ENCODE results near the gene DIP2B. TPM values are rescaled to one million over a fixed set of nuclear protein-coding genes. Genes with fewer than 3 reads are reported as not detected.
"Not testable (repeated sequence)": the region's sequence is repeated elsewhere in the genome, so short reads cannot be mapped to it uniquely, and the experiment has no call there.

DIP2B gene
- total RNA-seq, 1 donor from 2014 or later: 21.3 TPM

DNA sequence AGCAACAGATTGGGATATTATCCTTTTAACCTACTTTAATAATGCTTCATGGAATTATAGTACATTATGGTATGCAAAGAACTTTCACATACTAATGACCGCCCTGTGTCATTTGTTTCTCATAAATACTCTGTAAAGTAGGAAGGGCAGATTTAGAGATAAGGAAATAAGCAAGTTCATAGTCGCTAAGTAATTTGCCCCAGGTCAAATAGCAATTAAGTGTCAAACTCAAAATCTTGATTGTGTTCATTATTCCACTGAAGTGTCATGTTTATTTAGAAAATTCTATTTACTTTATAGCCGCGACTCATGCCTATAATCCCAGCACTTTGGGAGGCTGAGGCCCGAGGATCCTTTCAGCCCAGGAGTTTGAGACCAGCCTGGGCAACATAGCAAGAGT is 160.4 kb downstream of the DIP2B start:
- DNase-seq (ENCODE audit: low spot score): no peak

DNA sequence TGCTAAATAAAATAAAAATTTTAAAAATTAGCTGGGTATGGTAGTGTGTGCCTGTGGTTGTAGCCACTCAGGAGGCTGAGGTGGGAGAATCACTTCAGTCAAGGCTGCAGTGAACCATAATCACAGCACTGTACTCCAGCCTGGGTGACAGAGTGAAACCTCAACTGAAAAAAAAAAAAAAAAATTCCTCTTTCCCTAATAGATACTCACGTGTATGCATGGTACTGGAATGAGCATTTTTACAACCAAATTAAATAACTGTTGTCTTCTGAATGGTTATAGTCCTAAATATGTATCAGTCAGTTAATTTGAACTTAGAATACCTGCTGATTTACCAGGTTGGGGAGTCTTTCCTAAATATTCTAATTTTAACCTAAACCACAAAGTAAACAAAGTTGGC is 160.8 kb downstream of the DIP2B start:
- no peak for DNase-seq (ENCODE audit: low spot score)

DNA sequence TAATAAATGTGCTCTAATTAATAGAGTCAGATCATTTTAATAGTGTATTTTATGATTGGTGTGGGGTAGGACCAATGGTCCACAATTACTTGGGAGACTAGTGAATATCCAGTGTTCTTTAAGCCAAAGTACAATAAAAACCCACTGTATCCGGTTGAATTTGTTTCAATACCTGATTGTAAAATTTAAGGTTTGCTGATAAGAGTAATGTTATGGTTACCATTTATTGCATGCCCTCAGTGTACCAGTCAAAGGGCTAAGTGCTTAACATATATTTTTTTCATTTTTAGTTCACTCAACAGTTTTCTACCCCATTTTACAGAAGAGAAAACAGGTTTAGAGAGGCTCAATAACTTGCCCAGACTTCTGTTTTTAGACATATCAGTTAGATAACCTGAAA is 161.2 kb downstream of the DIP2B start:
- no peak for DNase-seq (ENCODE audit: low spot score)

GRCh38 chr12:50672158-50672557 is 167.4 kb downstream of the DIP2B start:
- no peak for DNase-seq (ENCODE audit: low spot score)

- DNase-seq (ENCODE audit: low spot score): no peak
Measured at GRCh38 chr12:50676756-50677155, 172.0 kb downstream of the DIP2B start.

- no peak for DNase-seq (ENCODE audit: low spot score)
Measured at GRCh38 chr12:50677858-50678257, 173.1 kb downstream of the DIP2B start.

DNA sequence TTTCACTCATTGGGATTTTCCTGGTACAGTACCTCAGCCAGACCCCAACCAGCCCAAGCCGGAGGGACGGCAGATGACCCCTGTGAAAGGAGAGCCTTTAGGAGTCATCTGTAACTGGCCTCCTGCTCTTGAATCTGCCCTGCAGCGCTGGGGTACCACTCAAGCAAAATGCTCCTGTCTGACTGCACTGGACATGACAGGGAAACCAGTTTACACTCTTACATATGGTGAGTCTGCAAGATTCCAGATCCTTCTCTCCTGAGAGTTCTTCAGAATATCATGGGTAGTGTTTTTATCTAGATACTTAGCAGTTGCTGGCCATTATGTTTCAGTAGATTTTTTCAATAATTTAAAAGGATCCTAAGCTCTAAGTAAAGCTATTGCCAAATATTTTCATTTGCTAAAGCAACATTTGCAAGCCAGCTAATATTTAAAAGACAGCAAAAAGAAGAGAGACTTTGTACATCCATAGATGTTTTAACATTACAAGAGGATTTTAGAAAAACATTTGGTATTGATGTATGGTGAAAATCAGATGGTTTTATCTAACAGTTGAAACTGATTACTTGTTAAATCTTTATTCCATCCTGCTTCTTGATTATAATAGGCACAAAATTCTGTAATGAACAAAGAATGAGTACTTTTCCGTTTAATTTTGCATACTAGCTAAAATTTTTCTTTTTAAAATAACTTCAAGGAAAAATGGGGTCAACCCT is 174.0 kb downstream of the DIP2B start:
- no peak for DNase-seq (ENCODE audit: low spot score)

DNA sequence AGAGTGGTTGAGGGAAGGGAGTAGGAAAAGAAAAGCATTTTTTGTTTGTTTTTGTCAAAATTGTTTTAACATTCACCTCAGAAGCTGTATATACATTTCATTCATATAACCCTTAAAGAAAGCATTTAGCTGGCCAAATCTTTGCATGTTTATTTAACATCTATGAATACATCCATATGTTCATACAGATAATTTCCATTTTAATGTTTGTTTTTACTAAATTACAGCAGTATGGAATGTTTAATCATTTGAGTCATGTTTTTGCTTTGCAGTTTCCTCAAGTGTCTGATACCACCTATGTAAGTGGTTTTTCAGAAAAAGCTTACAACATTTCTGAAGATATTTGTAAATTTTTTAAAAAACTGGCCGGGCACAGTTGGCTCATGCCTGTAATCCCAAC is 174.8 kb downstream of the DIP2B start:
- DNase-seq (ENCODE audit: low spot score): no peak

- DNase-seq (ENCODE audit: low spot score): not testable (repeated sequence)
Measured at GRCh38 chr12:50681064-50681463, 176.3 kb downstream of the DIP2B start.

GRCh38 chr12:50685641-50686040 is 180.9 kb downstream of the DIP2B start:
- no peak for DNase-seq (ENCODE audit: low spot score)

DNA sequence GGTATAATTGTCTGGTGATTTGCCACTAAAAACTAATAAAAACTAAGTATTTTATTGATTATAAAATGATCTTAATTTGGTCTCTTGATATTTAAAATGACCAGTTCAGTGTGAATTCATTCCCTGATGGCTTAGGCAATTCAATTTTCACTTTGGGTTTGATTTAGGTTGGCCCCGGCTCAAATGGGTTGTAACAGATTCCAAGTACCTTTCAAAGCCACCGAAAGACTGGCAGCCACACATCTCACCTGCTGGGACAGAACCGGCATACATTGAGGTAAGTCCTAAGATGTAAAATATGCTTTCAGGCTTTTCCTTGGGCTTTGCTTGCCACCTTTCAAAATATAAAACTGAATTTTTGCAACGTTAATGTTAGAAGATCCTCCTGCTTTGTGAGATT is 181.6 kb downstream of the DIP2B start:
- no peak for DNase-seq (ENCODE audit: low spot score)

DNA sequence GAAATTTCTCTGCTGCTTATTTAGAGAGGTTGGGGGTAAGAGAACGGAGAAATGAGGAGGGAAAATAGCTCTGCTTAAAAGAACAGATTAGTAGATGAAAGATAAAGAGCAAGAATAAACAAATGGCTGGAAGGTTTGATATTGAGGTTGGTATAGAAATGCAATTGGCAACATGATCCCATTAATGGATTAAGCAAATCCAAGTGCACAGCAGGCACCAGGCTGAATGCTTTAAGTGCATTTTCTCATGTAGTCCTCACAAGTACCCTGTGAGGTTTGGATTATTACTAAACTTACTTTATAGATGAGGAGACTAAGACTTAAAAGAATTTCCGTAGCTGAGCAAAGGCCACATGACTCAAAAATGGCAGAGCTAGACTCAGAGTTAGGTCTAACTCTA is 182.2 kb downstream of the DIP2B start:
- DNase-seq (ENCODE audit: low spot score): no peak

GRCh38 chr12:50689437-50689836 is 184.7 kb downstream of the DIP2B start:
- no peak for DNase-seq (ENCODE audit: low spot score)

GRCh38 chr12:50690925-50691324 is 186.1 kb downstream of the DIP2B start:
- DNase-seq (ENCODE audit: low spot score): no peak

DNA sequence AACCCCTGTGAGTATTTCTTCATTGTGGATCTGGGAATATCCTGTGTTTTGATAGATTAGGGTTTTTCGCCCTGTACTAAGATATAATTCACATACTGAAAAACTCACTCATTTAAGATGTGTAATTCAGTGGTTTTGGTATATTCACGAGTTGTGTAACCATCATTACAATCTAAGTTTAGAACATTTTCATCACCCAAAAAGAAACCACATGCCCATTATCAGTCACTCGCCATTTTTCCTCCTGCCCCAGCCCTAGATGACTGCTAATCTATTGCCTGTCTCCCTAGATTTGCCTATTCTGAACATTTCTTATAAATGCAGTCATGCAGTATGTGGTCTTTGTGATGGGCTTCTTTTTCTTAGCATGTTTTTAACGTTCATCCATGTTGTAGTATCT is 191.2 kb downstream of the DIP2B start:
- DNase-seq (ENCODE audit: low spot score): no peak

- no peak for DNase-seq (ENCODE audit: low spot score)
Measured at GRCh38 chr12:50696931-50697330, 192.1 kb downstream of the DIP2B start.

DNA sequence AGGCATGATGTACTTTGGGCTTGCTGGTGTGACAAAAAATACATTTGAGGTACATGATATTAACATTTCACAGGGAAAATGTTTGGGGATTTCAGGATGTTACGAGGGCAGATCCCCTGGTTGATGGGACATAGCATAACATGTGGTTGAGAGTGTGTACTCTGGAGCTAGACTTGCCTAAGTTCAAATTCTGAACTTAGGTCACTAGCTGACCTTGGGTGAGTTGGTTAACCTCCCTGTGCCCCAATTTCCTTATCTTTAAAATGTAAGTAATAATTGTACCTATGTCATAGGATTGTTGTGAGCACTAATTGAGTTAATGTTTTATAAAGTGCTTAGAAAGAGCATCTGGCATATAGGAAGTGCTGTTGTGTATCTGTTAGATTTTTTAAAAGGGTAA is 194.4 kb downstream of the DIP2B start:
- DNase-seq (ENCODE audit: low spot score): no peak

DNA sequence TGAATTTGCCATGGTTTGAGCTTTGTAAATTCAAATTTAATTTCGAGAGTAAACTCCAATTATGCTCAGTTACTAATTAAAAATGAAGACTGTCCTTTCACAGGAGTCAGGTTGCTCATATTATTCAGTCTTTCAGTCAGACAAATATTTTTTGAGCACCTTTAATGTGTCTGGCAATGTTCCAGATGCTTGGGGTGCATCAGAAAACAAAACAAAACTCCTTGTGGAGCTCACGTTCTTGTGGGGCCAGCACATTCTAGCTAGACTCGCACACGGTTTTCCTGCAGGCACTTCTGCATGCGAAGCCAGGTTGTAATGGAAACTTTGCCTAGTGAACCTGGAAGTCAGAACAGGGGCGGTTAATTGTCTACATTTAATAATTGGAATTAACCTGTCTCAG is 195.2 kb downstream of the DIP2B start:
- no peak for DNase-seq (ENCODE audit: low spot score)

DNA sequence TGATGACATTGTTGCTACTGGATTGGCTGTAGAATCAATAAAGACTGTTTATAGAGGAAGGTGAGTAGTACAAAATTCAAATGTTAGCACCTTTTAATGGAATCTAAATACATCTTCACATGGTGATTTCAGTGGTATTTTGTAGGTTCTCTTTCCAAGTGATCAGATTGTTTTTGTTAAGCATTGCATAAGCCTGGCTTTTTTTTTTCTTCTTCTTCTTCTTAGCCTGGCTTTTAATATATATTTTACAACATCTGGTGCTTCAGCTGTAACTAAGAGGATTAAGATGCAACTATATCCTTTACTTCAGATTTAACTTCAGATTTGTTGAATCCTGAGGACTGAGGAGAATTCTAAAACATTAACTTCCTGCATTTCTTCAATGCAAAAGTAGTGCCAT is 201.8 kb downstream of the DIP2B start:
- no peak for DNase-seq (ENCODE audit: low spot score)

DNA sequence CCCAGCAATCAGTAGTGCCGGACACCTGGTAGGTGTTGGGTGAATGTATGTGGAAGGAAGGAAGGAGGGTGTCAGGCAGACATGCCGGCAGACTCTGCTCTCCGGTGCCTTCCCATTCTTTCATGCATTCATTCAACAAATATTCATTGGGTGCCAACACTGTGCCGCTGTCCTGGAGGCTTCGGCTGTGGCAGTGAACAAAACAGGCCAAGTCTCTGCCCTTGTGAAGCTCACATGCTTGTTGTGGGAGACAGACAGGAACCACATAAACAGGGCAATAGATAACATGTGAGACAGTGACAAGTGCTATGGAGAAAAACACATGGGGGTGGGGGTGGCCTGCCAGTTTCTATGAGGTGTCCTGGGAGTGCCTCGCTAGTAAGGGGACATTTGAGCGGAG is 202.6 kb downstream of the DIP2B start:
- DNase-seq (ENCODE audit: low spot score): no peak

DNA sequence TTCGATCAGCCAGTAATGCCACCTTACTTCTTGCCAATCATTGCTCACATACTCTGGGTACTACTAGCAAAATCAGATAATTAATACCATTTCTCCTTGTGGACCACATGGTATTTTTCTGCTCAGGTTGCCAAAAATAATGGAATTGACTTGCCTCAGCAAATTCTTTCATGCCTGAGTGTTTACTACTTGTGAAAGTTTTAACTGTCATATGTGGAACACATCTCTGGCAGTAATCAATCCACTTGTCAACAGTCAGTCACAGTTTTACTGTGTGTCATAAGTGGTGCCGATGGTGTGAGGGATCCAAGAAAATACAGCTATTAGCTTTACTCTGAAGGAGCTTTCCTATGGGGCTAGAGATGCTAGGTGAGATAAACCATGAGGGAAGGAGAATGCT is 203.8 kb downstream of the DIP2B start:
- DNase-seq (ENCODE audit: low spot score): no peak

GRCh38 chr12:50711121-50711520 is 206.3 kb downstream of the DIP2B start:
- no peak for DNase-seq (ENCODE audit: low spot score)

- DNase-seq (ENCODE audit: low spot score): no peak
Measured at GRCh38 chr12:50715174-50715573, 210.4 kb downstream of the DIP2B start.

- no peak for DNase-seq (ENCODE audit: low spot score)
Measured at GRCh38 chr12:50718760-50719159, 214.0 kb downstream of the DIP2B start.
